Prostate gland (tissue), 2 donors: ENCODE measurements around the gene MMP2. TPM values are rescaled to one million over a fixed set of nuclear protein-coding genes. Genes with fewer than 3 reads are reported as not detected.

Experiments used
- DNase-seq: peaks from one replicate; pipeline ENCODE4 v3.0.0-alpha.2; 2019; ENCODE audit warnings: low spot score
- H3K27ac ChIP-seq, 2 donors: fragments of 200-600 bp; sonication (generic); 2 replicates each; pipeline ENCODE4 v1.5.1; 2017 to 2019
- H3K27me3 ChIP-seq: fragments of 200-600 bp; sonication (generic); replicated peaks from 2 replicates; pipeline ENCODE4 v1.5.1; 2019; ENCODE audit not compliant: insufficient read depth
- H3K36me3 ChIP-seq, 2 donors: fragments of 200-600 bp; sonication (generic); 1 replicate in 1 of 2; 2 replicates in 1 of 2; pipeline versions ENCODE4 v1.5.1 to v1.8.1; 2017 to 2019
- H3K4me1 ChIP-seq: fragments of 200-600 bp; sonication (generic); replicated peaks from 2 replicates; pipeline ENCODE4 v1.5.1; 2019
- H3K4me3 ChIP-seq, 2 donors: fragments of 200-600 bp; sonication (generic); 2 replicates each; pipeline ENCODE4 v1.5.1; 2017 to 2019
- H3K9me3 ChIP-seq: fragments of 200-600 bp; sonication (generic); 2 replicates; pipeline ENCODE4 v1.5.1; 2017
- POLR2A ChIP-seq: fragments of 450-650 bp; IDR thresholded peaks from one replicate; pipeline ENCODE4 v1.6.1; 2016; ENCODE audit warnings: antibody characterized with exemption, mild to moderate bottlenecking
- POLR2AphosphoS5 ChIP-seq: sonication (generic); formaldehyde crosslinking; IDR thresholded peaks from one replicate; pipeline ENCODE4 v1.6.1; 2017; ENCODE audit warnings: antibody characterized with exemption
- whole genome bisulfite sequencing: methylation state at CpG from one replicate; pipeline ENCODE4 v1.1.5; 2018; 5-methylcytosine and 5-hydroxymethylcytosine counted together
- intact Hi-C: fragments of 100-400 bp; cut with DNase I; formaldehyde crosslinking; loops from one replicate; pipeline ENCODE4 v1.14.2; 2022
- total RNA-seq, 2 donors: library from RNA; depleted of rRNA; stranded (reverse); fragments of >200 nt; gene quantifications; one replicate each; pipeline ENCODE4 v1.1.0, GENCODE V29; 2016
- TF ChIP-seq, protein P1 (sequence below), 4 experiments: fragments of 200-600 bp in 2 of 4; fragments of 450-650 bp in 2 of 4; sonication (generic) in 2 of 4; IDR thresholded peaks; 1 replicate in 3 of 4; 2 replicates in 1 of 4; pipeline ENCODE4 v1.5.1; 2016 to 2019; ENCODE audit warnings: antibody characterized with exemption in 4 of 4, mild to moderate bottlenecking in 2 of 4, moderate library complexity in 2 of 4

Gene MMP2
- total RNA-seq, 2 donors from 2014 or later: 22.9 to 175 TPM

DNA sequence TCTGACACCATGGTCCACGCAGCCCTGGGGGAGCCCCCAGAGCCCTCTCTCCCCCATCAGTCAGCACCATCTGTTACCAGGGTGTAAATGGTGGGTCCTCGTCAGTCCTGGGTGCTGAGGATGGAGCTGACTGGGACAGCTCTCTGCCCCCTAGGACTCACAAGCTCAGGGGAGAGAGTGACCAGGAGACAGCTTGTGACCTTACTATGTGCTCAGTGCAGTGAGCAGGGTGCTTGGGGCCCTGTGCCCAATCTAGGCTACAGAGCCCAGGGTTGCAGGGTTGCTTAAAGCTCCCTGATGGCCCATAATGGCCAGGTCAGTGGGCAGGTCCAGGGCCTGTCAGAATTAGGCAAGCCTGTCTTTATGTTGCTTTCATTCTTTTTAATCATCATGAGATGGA, 11.3 kb downstream of the MMP2 start:
- H3K36me3 ChIP-seq: no peaks in the 10 kb centered on the region
- no peak for DNase-seq
- intact Hi-C loops: no loop called here
- 92% methylated on average over 2 of the region's 2 CpGs for WGBS
- H3K4me1 ChIP-seq: no peaks in the 10 kb centered on the region
- no peak for TF ChIP-seq POLR2AphosphoS5
- TF ChIP-seq, protein P1, sequence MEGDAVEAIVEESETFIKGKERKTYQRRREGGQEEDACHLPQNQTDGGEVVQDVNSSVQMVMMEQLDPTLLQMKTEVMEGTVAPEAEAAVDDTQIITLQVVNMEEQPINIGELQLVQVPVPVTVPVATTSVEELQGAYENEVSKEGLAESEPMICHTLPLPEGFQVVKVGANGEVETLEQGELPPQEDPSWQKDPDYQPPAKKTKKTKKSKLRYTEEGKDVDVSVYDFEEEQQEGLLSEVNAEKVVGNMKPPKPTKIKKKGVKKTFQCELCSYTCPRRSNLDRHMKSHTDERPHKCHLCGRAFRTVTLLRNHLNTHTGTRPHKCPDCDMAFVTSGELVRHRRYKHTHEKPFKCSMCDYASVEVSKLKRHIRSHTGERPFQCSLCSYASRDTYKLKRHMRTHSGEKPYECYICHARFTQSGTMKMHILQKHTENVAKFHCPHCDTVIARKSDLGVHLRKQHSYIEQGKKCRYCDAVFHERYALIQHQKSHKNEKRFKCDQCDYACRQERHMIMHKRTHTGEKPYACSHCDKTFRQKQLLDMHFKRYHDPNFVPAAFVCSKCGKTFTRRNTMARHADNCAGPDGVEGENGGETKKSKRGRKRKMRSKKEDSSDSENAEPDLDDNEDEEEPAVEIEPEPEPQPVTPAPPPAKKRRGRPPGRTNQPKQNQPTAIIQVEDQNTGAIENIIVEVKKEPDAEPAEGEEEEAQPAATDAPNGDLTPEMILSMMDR (IDR thresholded peaks at IDR 0.05): no peak
- no peak for TF ChIP-seq POLR2A
- H3K27ac ChIP-seq: no peak overlapping the region
- no peaks in the 10 kb centered on the region for H3K9me3 ChIP-seq
- H3K27me3 ChIP-seq: no peaks in the 10 kb centered on the region
- no peak overlapping the region for H3K4me3 ChIP-seq

DNA sequence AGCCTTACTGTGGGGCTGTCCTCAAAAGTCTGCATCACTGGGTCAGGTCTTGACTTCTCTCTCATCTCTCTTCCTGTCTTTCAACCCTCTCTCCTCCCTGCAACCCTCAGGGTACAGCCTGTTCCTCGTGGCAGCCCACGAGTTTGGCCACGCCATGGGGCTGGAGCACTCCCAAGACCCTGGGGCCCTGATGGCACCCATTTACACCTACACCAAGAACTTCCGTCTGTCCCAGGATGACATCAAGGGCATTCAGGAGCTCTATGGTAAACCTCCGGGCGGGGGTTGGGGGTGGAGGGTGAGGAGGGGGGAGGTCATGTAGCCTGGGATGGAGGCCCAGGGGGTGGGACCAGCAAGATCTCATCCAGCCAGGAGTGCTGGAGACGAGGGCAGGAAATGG, 12.7 kb downstream of the MMP2 start:
- Histone ChIP-seq H3K27me3 (no peaks in the 10 kb centered on the region), H3K4me1 (no peaks in the 10 kb centered on the region), H3K4me3 (no peak overlapping the region), H3K9me3 (no peaks in the 10 kb centered on the region), H3K36me3 (no peaks in the 10 kb centered on the region), H3K27ac (peak overlapping the region in 1 of 2 donors; percentile 18)
- DNase-seq: no peak
- intact Hi-C loops: no loop called here
- 55% methylated on average over 7 of the region's 7 CpGs for WGBS
- no peak for TF ChIP-seq POLR2AphosphoS5
- TF ChIP-seq, protein P1 (IDR thresholded peaks at IDR 0.05): no peak
- no peak for TF ChIP-seq POLR2A

DNA sequence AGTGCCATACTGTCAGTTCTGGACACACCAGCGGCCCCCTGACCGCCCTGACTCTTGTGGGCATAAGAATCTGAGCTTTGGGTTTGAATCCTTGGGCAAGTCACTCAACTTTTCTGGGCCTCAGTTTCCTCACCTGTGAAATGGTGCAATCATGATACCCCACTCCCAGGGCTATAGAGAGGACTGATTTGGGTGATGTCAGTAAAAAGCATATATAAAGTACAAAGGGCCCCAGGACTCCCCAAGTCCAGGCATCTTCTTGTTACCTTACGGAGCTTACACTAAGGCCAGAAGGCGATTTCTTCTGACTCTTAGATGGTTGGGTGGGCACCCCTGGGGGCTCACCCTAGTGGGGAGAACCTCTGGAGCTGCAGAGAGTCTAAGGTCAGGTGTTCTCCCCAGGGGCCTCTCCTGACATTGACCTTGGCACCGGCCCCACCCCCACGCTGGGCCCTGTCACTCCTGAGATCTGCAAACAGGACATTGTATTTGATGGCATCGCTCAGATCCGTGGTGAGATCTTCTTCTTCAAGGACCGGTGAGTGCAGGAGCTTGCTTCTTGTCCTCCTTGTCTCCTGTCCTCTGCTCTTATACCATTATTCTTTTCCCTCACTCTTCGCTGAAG, 13.9 kb downstream of the MMP2 start:
- no peak for TF ChIP-seq POLR2AphosphoS5
- TF ChIP-seq, protein P1 (IDR thresholded peaks at IDR 0.05): no peak
- no peak for TF ChIP-seq POLR2A
- DNase-seq: no peak
- WGBS: 93% methylated on average over 10 of the region's 10 CpGs
- Histone ChIP-seq H3K4me3 (no peak overlapping the region), H3K36me3 (no peaks in the 10 kb centered on the region), H3K27me3 (no peaks in the 10 kb centered on the region), H3K4me1 (no peaks in the 10 kb centered on the region), H3K9me3 (no peaks in the 10 kb centered on the region), H3K27ac (no peak overlapping the region)
- intact Hi-C loops: no loop called here

DNA sequence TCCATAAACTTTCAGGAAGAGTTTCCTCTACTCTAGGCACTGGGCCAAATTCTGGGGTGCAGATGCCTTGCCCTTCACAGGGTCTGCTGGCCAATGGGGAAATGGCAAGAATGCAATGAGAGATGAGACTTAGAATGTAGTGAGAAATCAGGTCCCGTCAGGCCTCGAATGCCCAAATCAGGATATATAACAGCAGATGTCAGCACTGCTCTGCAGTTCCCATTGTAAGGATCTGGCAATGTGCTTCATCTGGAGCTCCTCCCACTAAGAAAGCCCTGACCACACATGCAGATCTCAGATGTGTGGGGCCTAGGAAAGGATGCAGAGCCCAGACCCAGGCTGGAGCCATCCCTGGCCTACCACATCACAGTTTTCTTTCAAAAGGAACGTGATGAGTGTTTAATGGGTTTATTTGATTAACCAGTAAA, 16.0 kb downstream of the MMP2 start:
- Histone ChIP-seq H3K27ac (no peak overlapping the region), H3K4me1 (no peaks in the 10 kb centered on the region), H3K36me3 (no peaks in the 10 kb centered on the region), H3K4me3 (no peak overlapping the region), H3K9me3 (no peaks in the 10 kb centered on the region), H3K27me3 (no peaks in the 10 kb centered on the region)
- intact Hi-C loops: no loop called here
- no peak for DNase-seq
- TF ChIP-seq, protein P1 (IDR thresholded peaks at IDR 0.05): peak in 3 of 4 experiments; percentile 17 to 57 (median 51)
- no peak for TF ChIP-seq POLR2A
- TF ChIP-seq POLR2AphosphoS5: no peak
- WGBS: 14% methylated on average over 3 of the region's 3 CpGs

DNA sequence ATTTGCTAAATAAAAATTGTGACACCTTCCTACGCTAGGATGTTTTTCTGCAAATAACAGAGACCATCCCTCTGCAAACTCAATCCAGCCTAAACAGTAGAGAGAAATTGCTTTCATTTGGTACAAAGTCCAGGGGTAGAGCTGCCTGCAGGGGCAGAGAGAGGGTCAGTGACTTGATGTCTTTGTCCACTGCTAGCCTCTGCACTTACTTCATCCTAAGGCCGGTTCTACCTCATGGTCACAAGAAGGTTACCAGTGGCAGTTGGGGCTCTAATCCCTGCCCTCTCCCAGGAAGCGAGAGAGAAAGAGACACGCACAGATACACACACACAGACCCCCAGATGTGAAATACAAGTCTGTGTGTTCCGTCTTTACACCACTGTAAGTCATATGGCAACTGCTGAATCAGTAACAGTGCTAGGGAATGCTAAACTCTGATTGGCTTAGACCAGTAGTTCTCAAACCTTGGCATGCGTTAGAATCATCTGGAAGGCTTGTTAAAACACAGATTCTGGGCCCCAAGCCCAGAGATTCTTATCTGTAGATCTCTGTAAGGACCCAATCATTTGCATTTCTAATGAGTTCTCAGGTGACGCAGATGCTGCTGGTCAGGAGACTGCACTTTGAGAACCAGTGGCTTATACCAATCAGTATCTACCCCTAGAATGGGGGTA, 16.8 kb downstream of the MMP2 start:
- no peaks in the 10 kb centered on the region for H3K9me3 ChIP-seq
- H3K36me3 ChIP-seq: no peaks in the 10 kb centered on the region
- peak; percentile 68 for DNase-seq
- WGBS: 29% methylated on average over 7 of the region's 7 CpGs
- no peaks in the 10 kb centered on the region for H3K4me1 ChIP-seq
- H3K4me3 ChIP-seq: no peak overlapping the region
- intact Hi-C loops: no loop called here
- no peak overlapping the region for H3K27ac ChIP-seq
- TF ChIP-seq, protein P1 (IDR thresholded peaks at IDR 0.05): no peak
- TF ChIP-seq POLR2AphosphoS5: peak; percentile 63
- TF ChIP-seq POLR2A: peak; percentile 13
- no peaks in the 10 kb centered on the region for H3K27me3 ChIP-seq
